Kidney epithelial cell (primary cell): ENCODE data around the gene EDNRA. TPM values are rescaled to one million over a fixed set of nuclear protein-coding genes. Genes with fewer than 3 reads are reported as not detected.

ENCODE experiments used
- DNase-seq: peaks from one replicate; pipeline ENCODE4 v3.0.0-alpha.2; 2010; ENCODE audit warnings: low read depth
- H3K27me3 ChIP-seq: 2 replicates; pipeline ENCODE4 v1.6.0; 2011; ENCODE audit warnings: low read length; ENCODE audit not compliant: control insufficient read depth, insufficient read depth
- H3K36me3 ChIP-seq: 2 replicates; pipeline ENCODE4 v1.5.1; 2011; ENCODE audit warnings: low read length; ENCODE audit not compliant: control insufficient read depth, insufficient read depth
- H3K4me3 ChIP-seq: 2 replicates; pipeline ENCODE4 v1.5.1; 2011; ENCODE audit warnings: low read depth, mild to moderate bottlenecking, control low read depth, low read length
- CTCF ChIP-seq: IDR thresholded peaks from 2 replicates; pipeline ENCODE4 v1.5.1; 2011; ENCODE audit warnings: mild to moderate bottlenecking, moderate library complexity, low read length, control low read depth, inconsistent platforms; ENCODE audit not compliant: insufficient read depth, poor library complexity, severe bottlenecking
- total RNA-seq: library from RNA; depleted of rRNA; stranded (reverse); fragments of >200 nt; gene quantifications from 2 replicates; pipeline ENCODE4 v1.2.3, GENCODE V29; 2015

EDNRA gene
- total RNA-seq, 1 donor from 2014 or later: 11.7 TPM

GRCh38 chr4:147591106-147591505, 110.2 kb downstream of the EDNRA start:
- no peak for TF ChIP-seq CTCF
- no peak for DNase-seq
- no peaks in the 10 kb centered on the region for H3K27me3 ChIP-seq
- H3K36me3 ChIP-seq: no peaks in the 10 kb centered on the region
- no peak overlapping the region for H3K4me3 ChIP-seq

- H3K27me3 ChIP-seq: no peaks in the 10 kb centered on the region
- no peaks in the 10 kb centered on the region for H3K36me3 ChIP-seq
- no peak for TF ChIP-seq CTCF
- no peak for DNase-seq
- H3K4me3 ChIP-seq: no peak overlapping the region
Observed at GRCh38 chr4:147594107-147594506, 113.2 kb downstream of the EDNRA start.

Other genes starting within 250 kb of the EDNRA start
- gene TMEM184C, start 136.3 kb downstream of the EDNRA start, total RNA-seq: 37.6 and 46.5 TPM in 2 replicates
- 7.2 and 8.1 TPM in 2 replicates for gene PRMT9, start 203.1 kb downstream of the EDNRA start, total RNA-seq